Measurements from ENCODE around the gene PTOV1. TPM values are rescaled to one million over a fixed set of nuclear protein-coding genes. Genes with fewer than 3 reads are reported as not detected.

Gene PTOV1
- total RNA-seq, 1 donor from 2014 or later, result 104 TPM

DNA sequence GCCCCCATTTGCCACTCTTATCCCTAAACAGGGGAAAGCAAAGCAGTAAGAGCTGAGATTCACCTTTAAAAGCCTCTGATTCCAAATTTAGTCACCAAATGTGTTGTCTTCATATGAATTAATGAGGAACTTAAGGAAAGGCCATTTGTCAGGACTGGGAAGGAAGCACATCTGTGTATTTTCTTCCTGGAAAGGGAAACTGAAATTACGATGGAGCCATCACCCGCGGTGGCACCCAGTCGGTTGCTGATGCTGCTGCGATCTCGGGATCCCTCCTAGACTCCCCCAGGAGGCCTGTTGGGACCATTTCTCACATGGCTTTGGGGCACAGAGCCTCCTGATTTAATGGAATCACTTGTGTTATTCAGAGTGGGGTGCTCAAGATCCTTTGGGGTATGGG, 53.2 kb downstream of the PTOV1 start:
- Histone ChIP-seq H3K27me3 (ENCODE audit: low read depth) (no peaks in the 10 kb centered on the region), H3K9me3 (replicated peaks) (no peaks in the 10 kb centered on the region), H3K4me3 (no peak overlapping the region), H3K4me1 (no peaks in the 10 kb centered on the region), H3K36me3 (peaks cover 24% of the 10 kb centered on the region), H3K27ac (replicated peaks) (no peak overlapping the region)
- TF ChIP-seq, protein P1, sequence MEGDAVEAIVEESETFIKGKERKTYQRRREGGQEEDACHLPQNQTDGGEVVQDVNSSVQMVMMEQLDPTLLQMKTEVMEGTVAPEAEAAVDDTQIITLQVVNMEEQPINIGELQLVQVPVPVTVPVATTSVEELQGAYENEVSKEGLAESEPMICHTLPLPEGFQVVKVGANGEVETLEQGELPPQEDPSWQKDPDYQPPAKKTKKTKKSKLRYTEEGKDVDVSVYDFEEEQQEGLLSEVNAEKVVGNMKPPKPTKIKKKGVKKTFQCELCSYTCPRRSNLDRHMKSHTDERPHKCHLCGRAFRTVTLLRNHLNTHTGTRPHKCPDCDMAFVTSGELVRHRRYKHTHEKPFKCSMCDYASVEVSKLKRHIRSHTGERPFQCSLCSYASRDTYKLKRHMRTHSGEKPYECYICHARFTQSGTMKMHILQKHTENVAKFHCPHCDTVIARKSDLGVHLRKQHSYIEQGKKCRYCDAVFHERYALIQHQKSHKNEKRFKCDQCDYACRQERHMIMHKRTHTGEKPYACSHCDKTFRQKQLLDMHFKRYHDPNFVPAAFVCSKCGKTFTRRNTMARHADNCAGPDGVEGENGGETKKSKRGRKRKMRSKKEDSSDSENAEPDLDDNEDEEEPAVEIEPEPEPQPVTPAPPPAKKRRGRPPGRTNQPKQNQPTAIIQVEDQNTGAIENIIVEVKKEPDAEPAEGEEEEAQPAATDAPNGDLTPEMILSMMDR (IDR thresholded peaks at IDR 0.05; ENCODE audit: borderline replicate concordance), result no peak
- no peak for DNase-seq
- intact Hi-C loops (cut with micrococcal nuclease), result no loop called here

DNA sequence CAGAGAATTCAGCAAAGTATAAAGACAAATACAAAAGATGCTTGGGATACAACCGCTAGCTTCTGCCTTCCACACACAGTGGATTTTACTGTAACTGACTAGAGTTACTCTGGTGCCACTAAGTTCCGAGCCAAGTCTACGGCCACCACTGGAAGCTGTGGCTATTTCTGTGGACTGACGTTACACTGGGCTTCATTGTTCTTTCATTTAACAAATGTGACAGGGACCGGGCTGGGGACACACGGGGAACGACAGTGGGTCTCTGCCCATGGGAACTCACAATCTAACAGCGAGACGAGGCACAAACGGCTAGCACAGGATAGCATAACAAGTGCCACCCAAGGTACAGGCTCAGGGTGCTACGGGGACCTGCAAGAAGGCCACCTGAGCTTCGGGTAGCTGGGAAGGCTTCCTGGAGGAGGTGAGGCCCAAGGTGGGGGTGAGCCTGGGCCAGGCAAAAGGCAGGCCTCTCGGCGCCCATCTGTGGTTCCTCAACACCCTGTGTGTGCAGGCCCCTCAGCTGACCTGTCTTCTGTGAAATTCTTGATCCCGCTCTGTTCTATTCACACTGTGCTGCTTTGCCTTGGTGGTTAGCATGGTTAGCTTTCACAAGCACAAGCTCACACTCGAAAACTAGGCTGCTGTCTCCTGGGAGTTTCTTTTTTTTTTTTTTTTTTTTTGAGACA, 56.1 kb downstream of the PTOV1 start:
- no peak for DNase-seq
- H3K27me3 ChIP-seq (ENCODE audit: low read depth), result no peaks in the 10 kb centered on the region
- H3K4me3 ChIP-seq, result no peak overlapping the region
- peaks cover 31% of the 10 kb centered on the region for H3K36me3 ChIP-seq
- no peak overlapping the region for H3K27ac ChIP-seq (replicated peaks)
- intact Hi-C loops (cut with micrococcal nuclease), result no loop called here
- TF ChIP-seq, protein P1 (IDR thresholded peaks at IDR 0.05; ENCODE audit: borderline replicate concordance), result no peak
- peaks cover 9% of the 10 kb centered on the region for H3K4me1 ChIP-seq
- no peaks in the 10 kb centered on the region for H3K9me3 ChIP-seq (replicated peaks)

GRCh38 chr19:49907745-49908446, 56.9 kb downstream of the PTOV1 start:
- no peaks in the 10 kb centered on the region for H3K9me3 ChIP-seq (replicated peaks)
- H3K36me3 ChIP-seq, result peaks cover 32% of the 10 kb centered on the region
- TF ChIP-seq, protein P1 (IDR thresholded peaks at IDR 0.05; ENCODE audit: borderline replicate concordance), result no peak
- no peaks in the 10 kb centered on the region for H3K27me3 ChIP-seq (ENCODE audit: low read depth)
- intact Hi-C loops (cut with micrococcal nuclease), result no loop called here
- H3K4me1 ChIP-seq, result peaks cover 9% of the 10 kb centered on the region
- no peak overlapping the region for H3K27ac ChIP-seq (replicated peaks)
- DNase-seq, result no peak
- no peak overlapping the region for H3K4me3 ChIP-seq

GRCh38 chr19:49908480-49909420, 57.8 kb downstream of the PTOV1 start:
- DNase-seq, result no peak
- Histone ChIP-seq H3K9me3 (replicated peaks) (no peaks in the 10 kb centered on the region), H3K36me3 (peaks cover 39% of the 10 kb centered on the region), H3K4me3 (no peak overlapping the region), H3K27ac (replicated peaks) (no peak overlapping the region), H3K4me1 (peaks cover 9% of the 10 kb centered on the region), H3K27me3 (ENCODE audit: low read depth) (no peaks in the 10 kb centered on the region)
- TF ChIP-seq, protein P1 (IDR thresholded peaks at IDR 0.05; ENCODE audit: borderline replicate concordance), result no peak
- intact Hi-C loops (cut with micrococcal nuclease), result no loop called here

GRCh38 chr19:49910179-49910578, 59.2 kb downstream of the PTOV1 start:
- intact Hi-C loops (cut with micrococcal nuclease), result no loop called here
- no peak for DNase-seq
- TF ChIP-seq, protein P1 (IDR thresholded peaks at IDR 0.05; ENCODE audit: borderline replicate concordance), result no peak
- Histone ChIP-seq H3K27ac (replicated peaks) (no peak overlapping the region), H3K4me1 (peaks cover 9% of the 10 kb centered on the region), H3K36me3 (peaks cover 51% of the 10 kb centered on the region), H3K4me3 (no peak overlapping the region), H3K27me3 (ENCODE audit: low read depth) (no peaks in the 10 kb centered on the region), H3K9me3 (replicated peaks) (no peaks in the 10 kb centered on the region)
